ENCODE data around the gene SLC6A8. TPM values are rescaled to one million over a fixed set of nuclear protein-coding genes. Genes with fewer than 3 reads are reported as not detected.

The SLC6A8 gene
- total and polyA plus RNA-seq, 2 of the 4 experiments (the other 2 are of a cell fraction) = 7.2 to 25.5 TPM

DNA sequence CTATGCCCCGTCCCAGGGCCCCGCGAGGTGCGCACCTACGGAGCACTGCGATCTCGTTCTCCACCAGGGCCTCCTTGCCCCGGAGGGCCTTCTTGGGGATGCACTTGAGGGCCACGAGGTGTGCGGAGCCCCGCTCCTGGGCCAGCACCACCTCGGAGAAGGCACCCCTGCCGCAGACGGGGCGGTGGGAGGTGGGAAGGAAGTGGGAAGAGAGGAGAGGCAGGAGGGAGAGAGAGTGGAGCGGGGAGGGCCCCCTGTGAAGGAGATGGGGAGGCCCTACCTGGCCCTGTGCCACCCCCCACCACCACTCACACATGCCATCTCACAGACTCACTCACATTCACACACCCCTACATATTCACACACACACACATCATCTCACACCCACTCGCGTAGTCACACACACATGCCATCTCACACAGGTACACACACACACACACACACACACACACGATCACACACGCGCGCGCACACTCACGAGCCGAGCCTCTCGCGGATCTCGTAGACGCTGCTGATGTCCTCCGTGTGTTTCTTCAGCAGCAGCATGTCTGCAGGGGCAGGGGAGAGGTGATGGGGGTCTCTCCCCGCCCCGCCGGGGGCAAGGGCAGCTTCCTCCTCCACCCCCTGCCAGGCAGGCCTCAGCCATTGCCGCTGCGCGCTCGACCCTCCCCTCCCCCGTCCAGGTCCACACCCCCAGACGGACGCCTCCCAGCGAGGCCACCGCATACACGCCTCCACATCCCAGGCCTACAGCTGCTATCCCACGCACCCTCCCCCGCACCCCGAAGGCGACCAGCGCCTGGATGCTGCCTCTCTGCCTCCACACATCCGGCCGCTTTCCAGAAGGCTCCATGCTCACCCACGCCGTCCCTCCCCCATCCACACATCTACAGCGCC is 14.9 kb upstream of the SLC6A8 start:
- no peak overlapping the region for H3K9ac ChIP-seq (ENCODE audit: low read depth, low read length)
- H3K9me3 ChIP-seq (ENCODE audit: control insufficient read depth, insufficient read depth, low read length) = peaks cover 4% of the 10 kb centered on the region; the same call in 1 of the 2 replicates
- in situ Hi-C loops (cut with MboI; ENCODE audit: low sequenced_read_pairs) = loop anchor here (25.0 kb wide), 1 partner anchor 710 kb away; no protein-coding TSS in a partner anchor
- no peaks in the 10 kb centered on the region for H3K9me1 ChIP-seq (ENCODE audit: insufficient read depth, low read length)
- H3K4me2 ChIP-seq (ENCODE audit: low read depth, low read length) = no peak overlapping the region
- peaks cover 20% of the 10 kb centered on the region for H3K27me3 ChIP-seq (ENCODE audit: control insufficient read depth, insufficient read depth, low read length)
- H3K4me1 ChIP-seq (ENCODE audit: control insufficient read depth, insufficient read depth, low read length) = no peaks in the 10 kb centered on the region
- CTCF ChIA-PET = no interaction called here
- POLR2A ChIA-PET (ENCODE audit: unreplicated experiment) = no interaction called here
- DNase-seq (no peak), ATAC-seq (ENCODE audit: low read depth) (no peak)
- H3K18ac ChIP-seq (ENCODE audit: low read depth, low read length) = no peak overlapping the region
- peak overlapping the region; percentile 26 for H2AK9ac ChIP-seq (replicated peaks; ENCODE audit: low read depth, low read length, poor library complexity)
- no peak overlapping the region for H3K14ac ChIP-seq (replicated peaks; ENCODE audit: low read depth, low read length)
- no TSS peak for BruUV-seq (replicated peaks)
- H2AK5ac ChIP-seq (ENCODE audit: low read depth, low read length) = no peak overlapping the region
- H4K91ac ChIP-seq (ENCODE audit: insufficient read depth, low read depth, low read length) = no peak overlapping the region
- H3K4ac ChIP-seq (ENCODE audit: low read depth, low read length) = no peak overlapping the region
- intact Hi-C loops (cut with micrococcal nuclease) = no loop called here
- H3K23ac ChIP-seq (ENCODE audit: low read depth, low read length) = no peak overlapping the region
- no peaks in the 10 kb centered on the region for H3K36me3 ChIP-seq (ENCODE audit: control insufficient read depth, insufficient read depth, low read length)
- 51% methylated on average over 11 of the region's 53 CpGs; no CpG with 5 or more reads in 1 of the 2 experiments for WGBS, 2 experiments (ENCODE audit: extremely low coverage in 2 of 2, insufficient read length in 1 of 2)
- no peaks in the 10 kb centered on the region for H3K79me1 ChIP-seq (ENCODE audit: low read depth in 1 of 2, low read length in 2 of 2)
- no peak overlapping the region for H4K8ac ChIP-seq (ENCODE audit: low read depth in 2 of 2, low read length in 2 of 2)
- no peak overlapping the region for H3K56ac ChIP-seq (ENCODE audit: extremely low read depth, insufficient read depth, low read length)
- TF ChIP-seq MAZ (IDR thresholded peaks at IDR 0.05; ENCODE audit: borderline replicate concordance, low read depth, low read length) (no peak), SMC3 (IDR thresholded peaks at IDR 0.05; ENCODE audit: low read depth, low read length) (no peak), NFE2L2 (IDR thresholded peaks at IDR 0.05; ENCODE audit: low read depth, low read length) (no peak), RFX5 (IDR thresholded peaks at IDR 0.05; ENCODE audit: low read depth, low read length) (no peak), RCOR1 (IDR thresholded peaks at IDR 0.05; ENCODE audit: insufficient replicate concordance, low read length) (no peak), RAD21 (IDR thresholded peaks at IDR 0.05; ENCODE audit: low read length) (no peak), POLR2A (IDR thresholded peaks at IDR 0.05; ENCODE audit: low read depth, low read length) (no peak), CHD1 (IDR thresholded peaks at IDR 0.05; ENCODE audit: low read depth, low read length) (no peak)
- TF ChIP-seq, protein P1, sequence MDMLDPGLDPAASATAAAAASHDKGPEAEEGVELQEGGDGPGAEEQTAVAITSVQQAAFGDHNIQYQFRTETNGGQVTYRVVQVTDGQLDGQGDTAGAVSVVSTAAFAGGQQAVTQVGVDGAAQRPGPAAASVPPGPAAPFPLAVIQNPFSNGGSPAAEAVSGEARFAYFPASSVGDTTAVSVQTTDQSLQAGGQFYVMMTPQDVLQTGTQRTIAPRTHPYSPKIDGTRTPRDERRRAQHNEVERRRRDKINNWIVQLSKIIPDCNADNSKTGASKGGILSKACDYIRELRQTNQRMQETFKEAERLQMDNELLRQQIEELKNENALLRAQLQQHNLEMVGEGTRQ (IDR thresholded peaks at IDR 0.05; ENCODE audit: low read depth, low read length) = no peak
- H2AFZ ChIP-seq (replicated peaks; ENCODE audit: low read length, poor library complexity) = peak overlapping the region; percentile 62
- no peaks in the 10 kb centered on the region; the same call in 1 of the 2 replicates for H4K20me1 ChIP-seq (ENCODE audit: insufficient read depth, low read length)
- H2BK20ac ChIP-seq (ENCODE audit: low read depth, low read length) = no peak overlapping the region
- no peak overlapping the region for H3K4me3 ChIP-seq (ENCODE audit: insufficient read depth, low read depth, low read length)
- H2BK15ac ChIP-seq (ENCODE audit: low read depth, low read length) = no peak overlapping the region
- H2BK120ac ChIP-seq (ENCODE audit: low read depth, low read length) = no peak overlapping the region
- dilution Hi-C loops (cut with HindIII; ENCODE audit: low sequenced_read_pairs, unreplicated experiment) = no loop called here
- H3K27ac ChIP-seq (ENCODE audit: insufficient read depth, low read length) = no peak overlapping the region
- H2BK5ac ChIP-seq (ENCODE audit: low read depth, low read length, poor library complexity, severe bottlenecking) = no peak overlapping the region
- H4K5ac ChIP-seq (ENCODE audit: low read depth, low read length) = no peak overlapping the region
